GM19023 (cell line): ENCODE measurements around the gene UBA3.

Experiments used
- ATAC-seq: cut with Tn5 transposase; IDR thresholded peaks from one replicate; pipeline ENCODE4 v1.9.1; 2021; ENCODE audit warnings: mild to moderate bottlenecking, moderate library complexity; ENCODE audit not compliant: unreplicated experiment

Gene UBA3

DNA sequence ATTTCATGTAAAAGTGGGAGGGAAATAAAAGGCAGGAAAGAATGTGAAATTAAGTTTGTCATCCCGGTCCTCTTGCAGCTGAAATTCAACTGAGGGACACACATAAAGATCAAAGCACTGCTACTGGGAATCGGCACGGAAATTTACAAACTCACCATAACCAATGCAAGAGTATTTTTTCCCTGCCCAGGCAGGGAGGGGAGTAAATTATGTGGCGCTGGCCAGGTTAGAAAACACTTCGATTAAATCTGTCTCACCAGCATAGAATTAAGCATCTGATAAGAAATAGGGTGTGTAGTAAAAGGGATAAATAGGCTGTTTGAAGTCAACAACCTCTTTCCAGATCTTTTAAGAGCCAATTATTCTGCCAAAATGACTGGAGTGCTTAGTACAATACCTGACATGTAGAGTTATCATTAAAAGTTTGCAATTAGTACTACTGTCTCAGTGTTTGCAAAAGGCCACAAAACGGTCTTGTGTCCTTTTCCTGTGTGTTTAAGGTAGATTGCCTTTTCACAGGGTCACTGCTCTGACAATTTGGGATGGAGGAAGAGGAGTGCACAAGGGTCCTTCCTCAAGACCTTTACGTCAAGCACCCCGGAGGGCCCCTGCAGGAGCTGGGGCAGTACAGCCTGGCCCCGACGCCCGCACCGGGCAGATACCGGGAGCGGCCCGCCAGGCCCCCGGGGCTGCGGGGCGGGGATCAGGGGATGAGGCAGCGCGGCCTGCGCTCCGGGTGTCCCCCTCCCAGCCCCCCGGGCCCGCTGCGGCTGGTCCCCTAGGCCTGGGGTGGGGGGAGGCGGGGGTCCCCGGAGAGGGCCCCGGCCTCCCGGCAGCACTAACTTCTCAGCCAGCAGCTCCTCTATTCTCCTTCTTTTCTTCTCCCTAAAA is 651 bp downstream of the UBA3 start:
- ATAC-seq: peak; percentile 14

DNA sequence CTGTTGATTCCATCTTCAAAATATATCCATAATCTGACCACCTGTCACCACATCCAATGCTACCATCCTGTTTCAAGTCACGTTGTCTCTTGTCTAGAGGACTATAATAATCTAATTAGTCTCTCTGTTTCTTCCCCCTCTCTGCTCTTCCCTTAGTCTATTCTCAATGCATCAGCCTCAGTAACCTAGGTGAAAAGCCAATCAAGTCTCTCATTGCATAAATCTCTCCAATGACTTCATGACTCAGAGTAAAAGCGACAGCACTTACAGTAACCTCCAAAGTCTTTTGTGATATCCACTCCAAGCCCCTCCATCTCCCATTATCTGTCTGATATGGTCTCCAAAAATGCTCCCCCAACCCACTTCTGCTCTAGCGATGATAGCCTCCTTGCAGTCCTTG is 7.2 kb downstream of the UBA3 start:
- no peak for ATAC-seq

DNA sequence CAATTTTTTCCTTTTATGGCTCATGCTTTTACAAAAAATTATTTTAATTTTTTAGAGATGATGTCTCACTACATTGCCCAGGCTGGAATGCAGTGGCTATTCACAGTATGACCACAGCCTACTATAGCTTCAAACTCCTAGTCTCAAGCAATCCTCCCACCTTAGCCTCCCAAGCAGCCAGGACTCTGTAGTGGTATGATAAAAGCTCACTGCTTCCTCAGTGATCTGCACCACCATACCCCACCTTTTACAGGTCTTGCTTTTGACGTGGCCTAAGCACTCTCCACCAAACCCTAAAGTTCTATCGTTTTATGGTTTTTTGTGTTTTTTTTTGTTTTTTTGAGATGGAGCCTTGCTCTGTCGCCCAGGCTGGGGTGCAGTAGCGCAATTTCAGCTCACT is 14.0 kb downstream of the UBA3 start:
- no peak for ATAC-seq

DNA sequence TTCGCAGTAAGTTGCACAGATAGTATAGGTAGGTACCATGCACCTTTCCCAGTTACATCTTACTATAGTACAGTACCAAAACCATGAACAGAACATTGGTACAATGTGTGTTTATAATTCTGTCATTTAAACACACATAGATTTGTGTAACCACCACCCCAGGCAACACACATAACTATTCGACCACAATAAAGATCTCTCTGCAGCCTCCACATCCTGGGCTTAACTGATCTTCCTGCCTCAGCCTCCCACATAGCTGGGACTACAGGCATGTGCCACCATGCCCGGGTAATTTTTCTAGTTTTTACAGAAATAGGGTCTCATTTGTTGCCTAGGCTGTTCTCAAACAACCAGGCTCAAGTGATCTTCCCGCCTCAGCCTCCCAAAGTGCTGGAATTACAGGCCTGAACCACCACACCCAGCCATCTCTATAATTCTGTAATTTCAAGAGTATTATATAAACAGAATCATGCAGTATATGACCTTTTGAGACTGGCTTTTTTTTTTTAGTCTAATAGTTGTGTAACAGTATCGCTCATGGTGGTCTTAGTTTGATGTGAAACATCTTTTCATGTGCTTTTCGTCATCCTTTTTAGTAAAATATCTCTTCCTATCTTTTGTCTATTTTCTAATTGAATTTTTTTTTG is 14.7 kb downstream of the UBA3 start:
- ATAC-seq: no peak

DNA sequence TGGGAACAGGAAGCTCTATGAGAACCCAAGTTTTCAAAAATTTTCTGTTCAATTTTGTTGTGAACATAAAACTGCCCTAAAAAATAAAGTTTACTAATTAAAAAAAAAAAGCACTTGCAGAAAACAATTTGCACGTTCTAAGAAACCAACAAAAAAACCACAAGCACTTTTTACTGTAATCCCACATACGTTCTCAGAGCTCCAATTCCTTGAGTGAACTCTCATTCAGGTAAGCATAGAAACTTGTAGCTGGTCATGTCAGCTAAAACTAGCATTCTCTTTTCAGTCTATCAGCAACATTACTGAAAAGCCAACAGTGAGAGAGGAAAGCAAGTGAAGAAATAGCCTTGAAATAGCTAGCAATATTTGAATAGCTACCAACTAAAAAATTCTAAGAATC is 16.5 kb downstream of the UBA3 start:
- no peak for ATAC-seq

DNA sequence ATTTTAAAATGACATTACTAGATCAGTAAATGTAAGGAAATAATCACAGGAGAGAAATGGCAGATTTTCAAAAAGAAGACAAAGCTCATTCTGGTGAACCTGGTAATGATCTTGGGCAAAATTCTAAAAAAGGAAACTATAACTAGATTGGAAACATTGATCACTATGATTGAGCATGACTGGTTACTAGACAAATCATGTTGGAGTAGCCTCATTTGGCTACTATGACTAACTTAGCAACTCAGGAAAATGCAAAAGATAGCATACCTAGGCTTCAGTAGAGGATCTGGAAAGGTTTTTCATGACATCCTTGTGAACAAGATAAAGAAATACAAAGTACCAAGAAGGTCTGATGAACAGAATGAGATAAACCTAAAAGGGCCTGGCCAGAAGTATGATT is 20.5 kb downstream of the UBA3 start:
- no peak for ATAC-seq

DNA sequence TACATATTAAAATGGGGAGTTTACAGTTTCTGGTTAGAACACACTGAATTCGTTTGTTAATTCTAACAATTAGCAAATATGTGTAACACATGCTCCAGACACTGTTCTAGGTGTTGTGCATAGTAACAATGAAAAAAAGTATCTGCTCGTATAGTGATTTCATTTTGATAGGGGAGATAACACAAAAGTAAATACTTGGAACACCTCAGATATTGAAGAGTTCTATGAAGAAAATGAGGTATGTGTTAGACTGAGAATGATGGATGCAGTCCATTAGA is 21.3 kb downstream of the UBA3 start:
- no peak for ATAC-seq

DNA sequence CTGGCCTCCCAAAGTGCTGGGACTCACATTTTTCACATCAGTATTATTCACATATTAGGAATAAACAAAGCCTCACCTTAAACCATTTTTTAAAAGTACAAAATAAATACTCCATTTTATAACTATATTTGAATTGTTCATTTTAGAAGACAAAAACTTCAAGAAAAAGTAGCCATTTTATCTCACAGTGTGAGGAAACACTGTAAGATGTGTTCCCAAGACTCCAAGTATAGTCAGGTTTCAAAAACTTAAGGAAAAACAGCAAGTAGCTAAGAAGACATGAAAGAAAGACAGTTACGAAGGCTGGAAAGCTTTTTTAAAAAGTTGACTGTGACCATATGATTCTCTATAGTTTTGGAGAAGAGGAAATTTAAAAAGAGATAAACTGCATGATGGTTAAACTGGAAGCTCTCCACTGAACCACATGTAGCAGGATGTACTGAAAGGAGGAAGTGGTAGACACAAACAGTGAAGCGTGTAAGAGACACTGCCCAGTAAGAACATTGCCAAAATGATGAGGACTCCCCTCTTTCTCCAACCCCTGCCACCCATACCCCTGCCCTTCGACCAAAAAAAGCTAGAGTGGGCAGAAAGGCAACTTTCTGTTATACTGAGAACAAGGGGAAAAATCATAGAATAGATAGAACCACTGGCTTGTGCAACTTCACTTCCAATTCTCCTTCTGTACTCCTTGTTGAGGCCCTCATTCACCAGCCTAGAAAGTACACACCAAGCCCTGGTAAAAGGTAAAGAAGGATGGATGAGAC is 21.8 kb downstream of the UBA3 start:
- peak; percentile 93 for ATAC-seq

DNA sequence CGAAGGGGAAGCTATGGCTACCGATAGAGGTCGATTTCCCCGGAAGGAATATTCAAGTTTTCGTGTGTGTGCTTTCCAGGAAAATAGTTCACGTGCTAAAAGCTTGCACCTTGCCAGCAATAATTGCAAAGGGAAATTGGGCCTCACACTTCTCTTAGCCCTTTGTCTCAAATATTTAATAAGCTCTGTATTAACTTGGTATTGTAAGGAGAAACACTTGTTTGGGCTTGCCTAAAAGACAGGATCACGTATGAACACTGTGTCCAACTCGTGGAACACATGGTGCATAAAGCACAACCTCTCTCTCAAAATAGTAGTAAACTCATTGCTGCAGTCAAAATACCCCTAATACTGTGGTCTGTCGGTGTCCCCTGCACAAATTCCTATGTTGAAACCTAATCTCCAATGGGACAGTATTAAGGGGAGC is 27.7 kb downstream of the UBA3 start:
- ATAC-seq: peak; percentile 1

DNA sequence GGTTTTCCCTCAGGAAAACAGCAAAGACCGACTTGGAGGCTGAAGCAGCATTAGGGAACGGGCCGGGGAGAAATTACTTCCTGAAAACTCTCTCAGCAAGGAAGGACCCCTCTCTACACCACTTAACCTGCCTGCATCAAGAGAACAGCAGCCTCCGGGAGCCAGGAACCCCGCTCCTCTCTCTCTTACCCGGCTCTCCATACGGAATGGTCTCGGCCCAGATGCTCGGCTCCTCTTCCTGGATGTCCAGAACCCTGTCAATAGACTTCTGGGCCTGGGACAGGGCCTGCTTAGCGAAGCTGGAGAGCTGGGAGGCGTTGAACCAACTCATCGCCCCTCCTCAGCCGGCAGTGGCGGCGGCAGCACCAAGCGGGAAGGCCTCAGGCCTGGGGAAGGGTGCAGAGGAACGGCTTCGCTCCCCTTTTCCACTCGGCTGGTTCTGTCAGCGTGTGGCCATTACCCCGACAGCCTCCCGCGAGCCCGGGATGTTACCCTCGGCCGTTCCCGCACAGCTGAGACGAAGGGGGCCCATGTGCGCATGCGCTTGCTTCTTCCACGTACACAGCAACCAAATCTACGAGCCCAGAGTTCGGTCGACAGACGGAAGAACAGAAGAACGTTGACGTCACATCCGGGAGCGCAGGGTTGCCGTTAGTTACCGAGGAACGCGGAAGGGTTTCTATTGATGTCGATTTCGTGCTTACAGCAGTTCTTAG is 28.3 kb downstream of the UBA3 start, which contains the start of gene TMF1:
TMF1 (minus strand) TSS at position 578 of the 716 bp plus-strand sequence; CDS start at position 331, 247 bp downstream.
- peak; percentile 97 for ATAC-seq

DNA sequence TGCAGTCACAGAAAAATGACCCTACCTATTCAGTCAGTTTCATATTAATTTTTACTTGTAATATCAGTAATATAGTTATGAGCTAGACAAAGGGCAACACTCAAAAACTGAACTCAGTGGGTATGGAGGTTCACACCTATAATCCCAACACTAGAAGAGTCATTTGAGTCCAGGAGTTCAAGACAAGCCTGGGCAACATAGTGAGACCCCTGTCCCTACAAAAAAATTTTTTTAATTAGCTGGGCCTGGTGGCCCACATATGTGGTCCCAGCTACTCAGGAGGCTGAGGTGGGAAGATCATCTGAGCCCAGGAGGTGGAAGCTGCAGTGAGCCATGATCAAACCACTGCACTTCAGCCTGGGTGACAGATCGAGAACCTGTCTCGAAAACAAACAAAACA is 31.2 kb downstream of the UBA3 start:
- no peak for ATAC-seq

DNA sequence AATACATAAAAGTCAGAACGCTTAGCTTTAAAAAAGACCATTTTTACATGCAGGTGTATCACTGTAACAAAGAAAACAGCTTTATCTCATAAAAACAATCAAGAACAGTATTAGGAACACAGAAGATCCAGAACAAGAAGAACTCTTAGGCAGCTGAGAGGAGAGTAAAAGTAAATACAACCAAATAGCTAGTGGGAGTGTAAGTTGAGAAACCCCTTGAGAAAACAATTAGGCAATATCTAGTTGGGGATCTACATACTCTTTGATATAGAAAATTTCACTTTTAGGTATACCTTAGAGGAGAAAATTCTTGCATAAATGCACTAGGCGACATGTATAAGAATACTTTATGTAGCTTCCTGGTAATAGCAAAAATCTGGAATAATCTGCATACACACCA is 35.6 kb downstream of the UBA3 start:
- no peak for ATAC-seq

DNA sequence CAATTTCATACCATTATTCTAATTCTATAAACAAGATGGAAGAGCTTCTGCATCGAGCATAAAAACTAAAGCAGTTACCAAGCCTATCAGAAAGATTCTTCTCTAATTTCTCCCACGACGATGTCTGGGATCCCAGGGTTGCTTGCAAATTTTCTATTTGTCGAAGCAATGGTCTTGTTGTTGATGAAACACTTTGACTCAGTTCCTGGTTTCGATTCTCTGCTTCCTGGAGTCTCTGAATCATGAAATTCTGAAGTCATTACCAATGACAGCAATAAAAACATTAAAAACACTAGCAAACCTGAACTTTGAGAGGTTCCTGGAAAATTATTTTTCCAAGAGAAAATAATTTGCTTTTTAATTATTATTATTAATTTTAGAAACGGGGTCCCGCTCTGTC is 46.7 kb downstream of the UBA3 start:
- ATAC-seq: no peak

DNA sequence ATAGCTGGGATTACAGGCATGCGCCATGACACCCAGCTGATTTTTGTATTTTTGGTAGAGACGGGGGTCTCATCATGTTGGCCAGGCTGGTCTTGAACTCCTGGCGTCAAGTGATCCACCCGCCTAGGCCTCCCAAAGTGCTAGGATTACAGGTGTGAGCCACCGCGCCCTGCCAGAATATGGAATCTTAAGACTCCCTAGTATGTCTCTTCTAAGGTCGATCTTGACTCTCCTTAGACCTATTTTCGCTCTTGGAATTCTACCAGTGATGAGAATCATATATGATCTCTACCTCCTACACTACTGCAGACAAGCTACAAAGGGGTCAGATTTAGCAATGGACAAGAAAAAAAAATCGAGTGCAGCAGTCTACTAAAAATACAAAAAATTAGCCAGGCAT is 47.4 kb downstream of the UBA3 start:
- ATAC-seq: no peak

DNA sequence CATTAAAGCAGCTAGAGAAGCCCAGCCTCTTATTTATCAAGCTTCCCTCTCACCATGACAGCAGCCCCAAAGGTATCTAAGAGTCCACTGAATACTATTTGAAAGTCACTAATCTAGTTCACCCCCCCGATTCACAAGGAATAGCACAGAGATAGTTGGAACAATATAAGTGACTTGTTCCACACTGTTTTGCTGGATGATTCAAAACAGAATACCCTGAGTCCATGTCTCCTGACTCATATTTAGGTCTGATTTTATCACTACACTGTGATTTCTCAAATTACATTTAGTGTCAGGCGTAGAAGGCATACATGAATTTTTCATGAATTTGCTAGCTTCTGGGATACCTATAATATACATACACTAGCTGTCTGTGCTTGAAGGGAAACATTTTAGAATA is 48.0 kb downstream of the UBA3 start:
- ATAC-seq: no peak

DNA sequence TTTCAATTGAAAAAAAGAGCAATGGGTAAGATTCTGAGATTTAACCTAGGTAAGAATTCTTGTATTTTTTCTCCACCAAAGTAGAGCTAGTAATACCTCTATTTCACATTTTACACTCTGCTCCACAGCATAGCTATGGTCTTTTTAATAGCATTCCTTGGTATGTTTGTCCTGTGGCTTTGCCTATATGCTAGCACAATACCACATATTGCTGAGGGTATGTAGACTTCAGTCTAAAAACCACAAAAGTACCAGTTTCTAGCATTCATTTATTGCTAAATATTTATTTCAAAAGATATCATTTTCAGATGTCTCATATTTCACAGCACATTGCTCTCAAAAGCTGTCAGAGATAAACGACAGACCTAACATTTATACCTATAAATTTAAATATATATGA is 48.5 kb downstream of the UBA3 start:
- ATAC-seq: no peak

DNA sequence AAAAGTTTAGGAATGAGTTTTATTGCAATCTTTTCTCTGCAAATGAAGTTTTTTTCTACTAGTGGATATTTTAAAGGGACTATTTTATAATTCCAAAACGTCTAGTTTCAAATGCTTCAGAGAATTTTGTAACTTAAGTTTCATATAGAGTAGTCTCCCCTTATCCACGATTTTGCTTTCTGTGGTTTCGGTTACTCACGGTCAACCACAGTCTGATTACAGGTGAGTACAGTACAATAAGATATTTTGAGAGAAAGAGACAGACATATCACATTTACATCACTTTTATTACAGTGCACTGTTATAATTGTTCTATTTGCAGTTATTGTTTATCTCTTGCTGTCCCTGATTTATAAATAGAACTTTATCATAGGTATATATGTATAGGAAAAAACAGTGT is 59.3 kb downstream of the UBA3 start:
- ATAC-seq: no peak

DNA sequence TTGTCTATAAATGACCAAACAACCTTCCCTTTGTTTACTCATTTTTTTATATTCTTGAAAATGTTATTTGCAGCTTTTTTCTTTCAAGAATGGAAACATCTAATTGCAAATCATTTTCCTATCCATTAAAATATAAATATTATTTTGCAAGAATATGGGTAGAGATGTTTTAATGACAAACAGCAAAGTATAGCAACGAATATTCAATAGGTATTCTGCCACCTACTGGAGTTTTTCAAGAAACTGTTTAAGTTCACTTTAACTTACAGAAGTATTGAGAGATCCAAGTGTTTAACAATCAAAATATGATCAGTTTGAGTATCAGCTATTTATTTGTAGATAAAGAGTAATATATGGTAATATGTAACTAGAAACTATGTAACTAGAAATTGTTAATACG is 59.7 kb downstream of the UBA3 start:
- ATAC-seq: no peak

DNA sequence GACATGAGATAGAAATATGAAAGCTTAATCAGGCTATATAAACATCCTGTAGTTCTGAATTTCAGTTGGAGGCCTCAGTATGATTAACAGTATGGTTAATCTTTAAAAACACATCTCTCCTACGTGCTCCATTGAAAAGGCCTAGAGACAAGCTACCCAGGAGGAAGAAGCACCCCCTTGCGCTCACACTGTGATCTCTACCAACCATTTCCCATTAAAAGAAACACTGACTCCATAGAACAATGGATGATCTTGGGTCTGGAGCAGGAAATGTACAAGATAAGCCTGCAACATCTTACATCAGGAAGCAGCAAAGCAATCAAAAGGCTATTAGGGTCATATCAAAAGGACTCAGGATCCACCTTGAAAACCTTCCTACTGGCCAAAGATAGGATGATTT is 63.3 kb downstream of the UBA3 start:
- no peak for ATAC-seq

DNA sequence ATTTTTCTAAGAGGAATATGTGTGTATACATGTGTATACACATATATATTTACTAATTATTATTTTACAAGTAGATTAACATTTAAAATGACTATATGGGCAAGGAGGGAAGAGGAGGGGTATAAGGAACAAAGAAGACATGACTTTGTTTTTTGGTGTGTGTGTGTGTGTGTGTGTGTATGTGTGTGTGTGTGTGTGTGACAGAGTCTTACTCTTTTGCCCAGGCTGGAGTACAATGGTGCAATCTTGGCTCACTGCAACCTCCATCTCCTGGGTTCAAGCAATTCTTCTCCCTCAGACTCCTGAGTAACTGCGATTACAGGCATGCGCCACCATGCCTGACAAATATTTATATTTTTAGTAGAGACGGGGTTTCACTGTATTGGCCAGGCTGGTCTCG is 64.1 kb downstream of the UBA3 start:
- no peak for ATAC-seq

DNA sequence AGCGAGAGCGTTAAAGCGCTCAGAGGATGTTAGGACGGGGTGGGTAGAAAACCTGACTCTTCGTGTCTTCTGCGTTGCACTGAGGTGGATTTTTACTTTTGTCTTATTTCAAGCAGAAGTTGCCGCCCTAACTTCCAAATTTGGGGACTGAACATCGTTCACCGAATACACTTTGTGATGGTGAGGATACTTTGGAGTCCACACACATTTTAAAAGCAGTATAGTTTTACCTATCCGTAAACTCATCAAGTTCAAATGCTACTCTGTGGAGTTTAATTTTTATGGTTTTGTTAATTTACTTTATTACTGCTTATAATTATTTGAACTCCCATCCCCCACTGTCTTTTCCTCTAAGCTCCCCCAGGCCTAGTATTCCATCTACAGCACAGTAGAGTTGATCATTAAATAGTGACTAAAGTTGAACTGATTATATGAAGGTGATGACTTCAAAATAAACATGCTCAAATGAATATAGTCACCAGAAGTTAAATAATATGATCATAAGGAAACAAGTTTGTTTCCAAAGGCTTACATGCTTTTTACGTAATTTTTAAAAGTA is 66.1 kb downstream of the UBA3 start:
- ATAC-seq: no peak
